Activated T-cell treated with anti-CD3 and anti-CD28 coated beads for 4 hours (primary cell): ENCODE data around the gene KIF26B.

ENCODE experiments used
- DNase-seq: peaks from one replicate; pipeline ENCODE4 v3.0.0-alpha.2; 2020

Gene KIF26B

DNA sequence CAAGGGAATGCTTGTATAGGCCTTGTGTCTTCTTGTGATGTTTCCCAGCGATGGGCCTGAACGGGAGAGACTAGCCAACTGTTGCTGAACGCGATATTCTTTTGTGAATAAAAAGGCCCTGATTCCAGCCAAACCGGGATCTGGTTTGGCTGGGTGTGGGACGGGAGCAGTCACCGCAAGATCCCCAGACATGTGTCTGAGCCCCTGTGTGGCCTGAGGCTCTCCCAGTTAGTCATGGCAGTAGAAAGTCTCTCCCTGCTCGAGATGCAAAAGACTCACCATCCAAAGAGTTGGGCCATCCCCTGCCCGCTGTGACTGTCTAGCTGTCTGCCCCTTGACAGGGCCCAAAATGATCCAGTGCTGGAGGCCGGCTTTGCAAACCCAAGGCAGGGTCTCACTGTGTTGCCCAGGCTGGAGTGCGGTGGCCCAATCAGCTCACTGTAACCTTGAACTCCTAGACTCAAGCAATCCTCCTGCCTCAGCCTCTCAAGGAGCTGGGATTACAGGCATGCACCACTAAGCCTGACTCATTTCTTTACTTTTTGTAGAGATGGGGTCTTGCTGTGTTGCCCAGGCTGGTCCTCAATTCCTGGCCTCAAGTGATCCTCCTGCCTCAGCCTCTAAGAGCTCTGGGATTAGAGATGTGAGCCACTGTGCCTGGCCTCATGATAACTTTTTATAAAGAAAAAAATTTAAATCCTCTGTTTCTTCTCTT, 56.4 kb downstream of the KIF26B start:
- DNase-seq: no peak

DNA sequence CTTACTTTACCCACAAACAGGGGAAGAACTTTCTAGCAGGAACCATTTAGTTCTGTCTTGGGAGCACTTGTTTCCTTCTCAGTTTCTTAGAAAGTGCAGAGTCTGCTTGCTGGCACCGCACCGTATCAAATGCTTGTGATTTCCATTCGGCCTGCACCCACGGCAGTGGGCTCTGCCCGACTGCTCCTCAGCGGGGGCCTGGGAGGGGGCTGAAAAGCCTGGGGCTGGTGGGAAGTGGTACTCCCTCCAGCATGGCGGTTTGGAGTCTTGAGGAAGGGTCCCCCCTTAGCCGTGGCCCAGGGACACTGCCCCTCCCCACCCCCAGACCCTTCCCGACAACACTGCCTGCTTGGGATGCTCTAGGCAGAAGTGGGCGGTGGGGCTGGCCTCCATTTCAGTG, 57.0 kb downstream of the KIF26B start:
- DNase-seq: no peak

DNA sequence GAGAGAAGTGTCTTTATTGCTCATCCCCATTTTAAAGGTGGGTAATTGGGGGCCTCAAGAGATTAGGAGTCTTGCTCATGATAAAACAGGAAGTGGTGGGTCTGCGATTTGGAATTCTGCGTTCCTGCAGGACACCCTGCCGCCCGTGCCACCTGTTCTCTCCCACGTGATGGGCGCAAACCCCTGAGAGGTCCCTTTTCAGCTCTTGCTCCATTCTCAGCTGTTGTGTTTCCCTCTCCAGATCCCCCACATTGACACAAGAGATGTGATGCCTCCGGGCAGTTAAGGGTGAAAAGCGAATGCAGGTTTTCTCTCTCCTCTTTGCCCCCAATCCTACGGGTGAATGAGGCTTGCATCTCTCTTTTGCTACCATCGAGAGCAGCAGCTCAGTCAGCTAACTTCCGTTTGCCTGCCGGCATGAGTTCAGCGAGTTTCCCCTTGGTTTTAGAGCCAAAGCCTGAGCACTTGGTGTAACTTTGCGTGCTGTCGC, 57.5 kb downstream of the KIF26B start:
- no peak for DNase-seq

DNA sequence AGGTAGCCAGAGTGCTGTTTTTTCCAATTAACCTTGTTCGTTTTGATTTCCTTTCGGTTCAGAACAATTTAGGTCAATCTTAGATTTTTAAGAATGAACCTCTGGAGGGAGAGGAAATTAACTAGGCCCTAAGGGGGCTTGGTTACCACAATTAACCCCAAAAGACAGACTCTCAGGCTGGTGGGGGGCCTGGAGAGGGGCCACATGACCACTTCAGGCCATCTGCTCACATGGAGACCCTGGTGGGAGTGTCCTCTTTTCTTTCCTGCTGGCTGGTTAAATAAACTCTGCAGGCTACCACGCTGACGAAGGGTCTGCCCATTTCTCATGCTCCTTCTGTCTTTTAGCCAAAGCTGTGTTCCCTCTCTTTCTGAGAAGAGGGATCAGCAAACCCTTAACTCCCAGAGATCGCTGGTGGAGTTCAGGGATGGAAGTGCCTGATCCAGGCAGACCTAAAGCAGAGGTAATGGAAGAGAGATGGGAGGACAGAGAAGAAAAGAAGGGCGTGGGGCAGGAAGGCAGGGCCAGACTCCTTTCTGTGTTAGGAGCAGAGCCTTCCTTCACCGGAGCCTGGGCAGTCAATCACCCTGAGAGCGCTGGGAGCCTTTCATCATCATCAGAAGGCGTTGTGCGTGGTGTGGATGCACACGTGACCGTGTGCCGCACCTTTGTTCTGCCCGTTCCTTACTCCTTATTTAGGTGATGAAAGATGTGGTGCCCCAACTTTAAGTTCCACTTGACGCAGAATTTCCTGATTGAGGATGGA, 58.5 kb downstream of the KIF26B start:
- DNase-seq: no peak

DNA sequence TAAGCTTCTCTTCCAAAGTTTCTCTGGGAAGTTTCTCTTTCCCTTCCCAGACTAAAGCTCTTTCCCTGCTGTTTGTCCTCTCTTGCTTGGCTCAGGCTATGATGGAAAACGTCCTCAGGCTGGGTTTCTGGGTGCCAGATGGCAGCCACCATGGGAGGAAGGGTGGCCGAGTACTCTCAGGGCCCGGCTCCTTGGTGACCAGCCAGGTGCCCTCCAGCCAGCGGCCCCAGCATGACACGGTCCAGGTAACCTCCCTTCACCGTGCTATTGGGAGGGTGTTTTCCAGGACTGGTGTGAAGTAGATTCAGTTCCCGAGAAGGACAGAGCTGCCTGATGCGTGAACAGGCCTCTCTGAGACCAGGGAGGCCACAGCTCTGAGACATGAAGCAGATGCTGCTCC, 60.3 kb downstream of the KIF26B start:
- no peak for DNase-seq

DNA sequence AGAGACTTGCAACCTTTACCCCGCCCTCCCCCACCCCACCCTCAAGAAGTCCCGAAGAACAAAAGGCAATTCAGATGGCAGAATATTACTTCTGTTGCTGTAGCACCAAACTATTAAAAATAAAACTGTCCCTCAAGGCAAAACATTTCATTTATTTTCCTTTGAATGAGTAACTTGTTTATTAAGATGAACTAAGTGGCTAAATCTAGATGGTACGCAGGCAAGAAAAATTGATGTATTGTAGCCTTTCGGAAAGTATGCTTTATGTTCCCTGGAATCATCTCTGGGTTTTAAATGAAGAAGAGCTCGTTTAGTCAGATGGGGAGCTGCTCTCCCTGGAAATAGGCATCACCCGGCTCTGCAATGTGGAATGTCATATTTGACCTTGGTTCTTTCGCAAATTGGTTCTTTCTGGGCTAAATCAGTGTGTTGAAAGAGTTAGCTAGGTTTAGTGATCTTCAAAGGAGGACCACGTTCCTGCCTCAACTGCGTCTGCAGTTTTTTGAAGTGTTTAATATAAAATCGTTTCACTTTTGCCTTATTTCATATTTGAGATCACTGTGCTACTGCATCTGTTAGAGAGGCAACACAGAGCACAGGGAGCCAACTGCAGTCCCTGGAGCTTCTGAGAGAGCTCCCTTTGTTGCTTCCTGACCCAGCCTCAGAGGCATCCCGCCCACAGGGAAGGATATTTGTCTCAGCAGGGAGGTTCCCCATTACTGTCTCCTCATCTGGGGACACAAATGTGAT, 61.8 kb downstream of the KIF26B start:
- no peak for DNase-seq

DNA sequence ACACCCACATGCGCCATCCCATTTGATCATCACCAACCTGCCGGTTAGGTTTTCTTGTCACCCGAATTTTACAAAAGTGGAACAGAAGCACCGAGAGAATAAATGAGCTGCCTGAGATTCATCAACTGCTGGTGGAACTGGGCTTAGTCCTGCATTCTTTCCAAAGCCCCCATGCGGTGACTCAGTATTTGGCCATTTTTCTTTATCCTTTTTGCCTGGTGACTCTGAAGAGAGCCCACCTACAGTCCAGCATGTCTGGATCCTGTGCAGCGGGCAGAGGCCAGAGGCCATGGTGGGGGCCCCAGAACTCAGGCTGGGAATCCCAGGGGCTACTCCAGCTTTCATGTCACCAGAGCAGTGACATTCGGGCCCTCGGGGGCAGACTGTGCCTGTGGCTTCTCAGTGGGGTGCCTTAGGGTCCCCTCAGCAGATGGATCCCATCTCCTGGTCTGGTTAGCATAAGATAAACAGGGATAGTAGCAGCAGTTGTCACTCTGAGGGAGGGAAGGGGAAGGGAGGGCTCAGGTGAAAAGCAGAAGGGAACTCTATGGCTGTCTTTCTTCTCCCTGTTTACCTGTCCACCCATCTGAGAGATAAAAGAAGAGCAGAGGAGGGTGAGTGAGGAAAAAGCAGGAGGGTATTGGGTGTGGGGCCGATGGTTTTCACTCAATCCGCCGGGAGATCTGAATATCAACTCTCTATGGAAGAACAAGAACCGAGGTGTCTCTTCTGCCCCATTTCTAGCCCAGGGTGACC, 63.2 kb downstream of the KIF26B start:
- no peak for DNase-seq

DNA sequence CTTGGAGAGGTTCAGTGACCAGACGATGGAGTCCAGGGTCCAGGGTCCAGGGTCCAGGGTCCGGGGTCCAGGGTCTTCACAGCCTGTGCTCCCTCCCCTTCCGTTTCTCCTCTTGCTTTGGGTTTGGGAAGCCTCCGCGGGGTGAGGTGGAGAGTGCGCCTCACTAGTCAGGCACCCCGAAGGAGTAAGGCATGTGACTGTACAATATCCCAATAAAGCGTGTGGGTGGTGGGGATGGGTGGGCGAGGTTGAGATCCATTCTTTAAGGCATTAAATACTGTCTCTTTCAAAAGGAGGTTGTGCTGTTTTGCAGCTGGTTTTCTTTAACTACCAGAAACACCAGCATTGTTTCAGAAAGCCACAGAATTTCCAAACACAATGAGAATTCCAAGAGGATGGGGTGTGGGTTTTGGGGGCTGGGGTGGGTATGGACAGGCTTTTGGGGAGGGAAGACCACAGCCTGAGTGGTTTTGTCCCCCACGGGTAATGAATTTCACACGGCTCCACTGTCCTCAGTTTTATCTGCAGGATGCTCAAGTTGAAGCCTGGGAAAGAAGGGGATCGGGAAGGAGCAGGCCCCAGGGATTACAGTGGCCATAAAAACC, 65.7 kb downstream of the KIF26B start:
- no peak for DNase-seq

DNA sequence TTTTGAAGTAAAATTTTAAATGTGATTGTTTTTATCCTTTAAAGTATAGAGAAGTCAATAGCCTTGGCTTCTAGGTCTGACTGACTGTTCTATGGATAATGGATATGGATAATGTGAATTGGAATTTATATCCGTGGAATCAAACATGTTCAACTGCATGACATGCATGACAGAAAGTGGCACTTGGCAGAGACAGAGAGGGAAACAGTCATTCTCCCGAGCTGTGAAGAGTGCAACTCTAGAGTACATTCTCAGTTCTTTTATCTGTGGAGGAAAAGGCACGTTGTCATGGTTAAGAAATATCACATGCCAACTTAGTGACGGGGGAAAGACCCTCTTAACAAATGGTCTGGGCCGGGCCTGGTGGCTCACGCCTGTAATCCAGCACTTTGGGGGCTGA, 67.0 kb downstream of the KIF26B start:
- DNase-seq: no peak

DNA sequence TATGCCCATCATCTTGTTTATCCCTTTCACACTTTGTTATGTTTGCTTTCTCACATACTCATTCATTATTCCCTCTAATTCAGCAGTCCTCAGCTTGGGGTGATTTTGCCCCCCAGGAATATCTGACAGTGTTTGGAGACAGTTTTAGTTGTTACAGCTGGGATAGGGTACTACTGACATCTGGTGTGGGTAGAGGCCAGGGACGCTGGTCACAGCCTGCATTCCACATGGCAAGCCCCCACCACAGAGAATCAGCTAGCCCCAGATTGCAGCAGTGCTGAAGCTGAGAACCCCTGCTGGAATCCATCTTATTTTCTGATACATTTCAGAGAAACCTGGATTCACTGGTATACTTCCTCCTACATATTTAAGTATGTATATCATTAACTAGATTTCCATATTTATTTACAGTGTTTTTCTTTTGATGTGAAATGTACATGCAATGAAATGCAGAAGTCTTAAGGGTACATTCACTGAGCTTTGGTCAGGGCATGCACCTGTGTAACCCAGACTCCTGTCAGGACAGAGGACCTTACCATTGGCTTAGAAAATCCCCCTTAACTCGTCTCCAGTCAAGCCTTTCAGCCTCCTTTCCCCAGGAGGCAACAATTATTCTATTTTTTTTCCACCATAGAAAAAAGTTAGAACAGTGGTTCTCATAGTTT, 68.3 kb downstream of the KIF26B start:
- no peak for DNase-seq

DNA sequence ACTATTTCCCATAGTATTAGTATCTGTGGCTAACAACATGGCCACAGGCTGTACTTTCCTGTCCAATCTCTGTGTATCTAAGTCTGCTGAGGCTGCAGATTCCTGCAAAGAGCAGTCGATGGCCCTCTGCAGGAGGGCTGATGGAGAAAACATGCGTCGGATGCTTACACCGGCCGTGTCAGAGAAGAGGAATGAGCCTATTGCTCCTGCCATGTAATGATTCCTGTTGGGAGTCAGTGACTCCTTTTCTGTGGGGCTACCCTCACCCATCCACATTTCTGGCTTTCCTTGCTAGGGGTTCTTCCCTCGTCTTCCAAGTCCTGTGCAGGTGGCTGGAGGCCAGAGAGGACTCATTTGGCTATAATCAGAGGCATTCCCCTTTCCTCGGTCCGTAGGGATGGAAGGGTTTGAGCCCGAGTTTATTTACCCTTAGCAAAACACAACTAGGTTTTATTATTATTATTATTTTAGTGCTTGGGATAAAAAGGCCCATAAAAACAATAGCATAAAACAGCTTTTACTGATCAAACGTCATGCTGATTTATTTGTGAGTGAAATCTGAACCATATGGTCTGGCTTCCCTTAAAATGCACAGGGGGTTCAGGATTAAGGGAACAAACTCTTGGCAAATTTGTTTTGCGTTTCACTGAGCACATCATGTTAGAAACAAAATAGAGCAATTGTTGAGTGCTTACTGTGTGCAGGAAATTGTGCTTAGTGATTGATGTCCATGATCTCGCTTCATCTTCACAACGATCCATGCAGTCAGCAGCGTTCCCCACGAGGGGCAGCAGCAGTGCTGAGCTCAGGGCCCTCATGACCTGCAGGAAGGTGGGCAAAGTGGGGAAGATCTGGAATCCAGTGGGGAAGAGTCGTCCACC, 70.8 kb downstream of the KIF26B start:
- DNase-seq: no peak

DNA sequence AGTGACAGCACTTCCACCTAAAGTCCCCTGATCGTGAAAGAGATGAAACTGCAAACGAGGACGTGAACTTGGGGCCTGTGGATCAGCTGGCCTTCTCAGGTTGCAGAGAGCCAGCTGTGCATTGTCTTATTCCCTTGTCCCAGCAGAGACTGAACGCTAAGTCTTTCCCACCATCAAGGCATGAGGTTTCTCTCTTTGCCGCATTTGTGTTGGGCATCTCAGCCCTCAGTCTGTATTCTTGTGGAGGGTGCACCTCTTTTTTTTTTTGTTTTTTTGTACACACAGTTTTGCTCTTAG, 71.4 kb downstream of the KIF26B start:
- no peak for DNase-seq

DNA sequence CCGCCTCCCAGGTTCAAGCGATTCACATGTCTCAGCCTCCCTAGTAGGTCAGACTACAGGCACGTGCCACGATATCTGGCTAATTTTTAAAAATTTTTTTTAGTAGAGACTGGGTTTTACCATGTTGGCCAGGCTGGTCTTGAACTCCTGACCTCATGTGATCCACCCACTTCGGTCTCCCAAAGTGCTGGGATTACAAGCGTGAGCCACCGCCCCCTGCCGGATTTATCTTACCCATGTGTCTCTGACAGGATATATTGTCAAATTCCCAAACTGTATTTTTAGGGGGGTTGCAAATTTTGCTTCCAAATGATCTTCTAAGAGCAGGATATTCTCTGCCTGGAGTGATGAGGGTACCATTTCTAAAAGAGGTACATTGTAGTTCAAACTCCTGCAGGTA, 74.3 kb downstream of the KIF26B start:
- DNase-seq: no peak

DNA sequence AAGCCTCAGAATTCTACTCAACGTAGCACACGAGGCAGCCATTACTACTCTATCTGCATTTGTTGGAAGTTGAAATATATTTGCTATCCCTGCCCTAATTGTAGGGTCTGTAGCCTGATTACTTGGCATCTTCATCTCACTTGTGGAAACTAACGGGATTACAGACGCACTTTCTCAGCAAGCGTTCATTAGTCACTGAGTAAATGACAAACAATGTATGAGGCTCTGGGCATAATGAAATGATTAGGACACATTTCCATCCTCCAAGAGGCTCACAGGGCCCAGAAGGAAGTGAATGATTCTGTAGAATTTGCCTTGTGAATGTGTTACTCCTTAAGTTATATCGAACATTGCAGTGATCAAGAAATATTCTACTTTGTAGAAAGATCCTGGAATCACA, 78.1 kb downstream of the KIF26B start:
- no peak for DNase-seq

DNA sequence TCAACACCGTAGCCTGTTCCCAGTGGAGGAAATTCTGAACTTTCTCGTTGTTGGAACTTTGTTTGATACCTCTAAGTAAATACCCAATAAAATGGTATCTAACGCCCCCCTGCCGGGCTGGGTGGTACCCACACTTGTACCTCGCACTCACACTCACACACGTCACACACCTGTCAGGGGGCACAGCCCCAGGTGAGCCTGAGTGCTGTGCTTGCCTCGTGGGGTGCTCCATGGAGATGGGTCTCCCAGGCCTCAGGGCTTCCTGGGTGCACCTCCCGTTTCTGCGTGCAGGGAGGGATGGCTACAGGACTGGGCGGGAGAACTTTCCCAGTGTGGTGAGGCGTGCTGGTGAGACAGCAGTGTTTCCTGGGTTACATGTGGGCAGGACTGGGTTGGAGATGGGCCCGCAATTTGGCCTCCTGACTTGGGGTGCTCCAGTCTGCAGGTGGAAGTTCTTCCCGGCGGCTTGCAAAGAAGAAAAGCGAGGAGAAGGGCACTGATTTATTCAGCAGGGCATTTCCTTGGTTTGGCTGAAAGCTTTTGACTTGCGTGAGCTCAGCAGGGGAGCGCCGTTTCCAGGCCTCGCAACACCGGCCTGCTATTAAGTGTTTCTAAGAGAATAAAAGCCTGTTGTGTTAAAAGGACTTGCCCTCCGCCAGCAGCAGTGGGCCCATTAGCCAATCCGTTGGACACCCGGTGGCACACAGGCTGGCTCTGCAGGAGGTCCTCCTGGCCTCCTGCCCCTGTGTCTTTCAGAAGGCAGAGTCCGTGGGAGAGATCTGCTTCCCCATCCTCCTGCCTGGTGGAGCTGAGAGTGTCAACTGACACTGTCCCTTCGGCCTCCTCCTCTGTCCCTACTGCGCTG, 79.7 kb downstream of the KIF26B start:
- DNase-seq: no peak

DNA sequence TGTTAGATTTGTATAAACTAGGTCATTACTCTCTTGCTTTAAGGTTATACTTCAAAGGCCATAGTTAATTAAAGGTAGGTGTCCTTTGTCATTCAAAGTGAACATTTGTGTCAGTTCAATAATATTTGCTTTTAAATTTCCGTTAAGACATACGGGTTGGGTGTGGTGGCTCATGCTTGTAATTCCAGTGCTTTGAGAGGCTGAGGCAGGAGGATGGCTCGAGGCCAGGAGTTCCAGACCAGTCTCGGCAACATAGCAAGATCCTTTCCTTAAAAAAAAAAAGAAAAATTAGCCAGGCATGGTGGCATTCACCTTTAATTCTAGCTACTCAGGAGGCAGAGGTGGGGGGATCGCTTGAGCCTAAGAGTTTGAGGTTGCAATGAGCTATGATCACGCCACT, 80.4 kb downstream of the KIF26B start:
- DNase-seq: no peak

DNA sequence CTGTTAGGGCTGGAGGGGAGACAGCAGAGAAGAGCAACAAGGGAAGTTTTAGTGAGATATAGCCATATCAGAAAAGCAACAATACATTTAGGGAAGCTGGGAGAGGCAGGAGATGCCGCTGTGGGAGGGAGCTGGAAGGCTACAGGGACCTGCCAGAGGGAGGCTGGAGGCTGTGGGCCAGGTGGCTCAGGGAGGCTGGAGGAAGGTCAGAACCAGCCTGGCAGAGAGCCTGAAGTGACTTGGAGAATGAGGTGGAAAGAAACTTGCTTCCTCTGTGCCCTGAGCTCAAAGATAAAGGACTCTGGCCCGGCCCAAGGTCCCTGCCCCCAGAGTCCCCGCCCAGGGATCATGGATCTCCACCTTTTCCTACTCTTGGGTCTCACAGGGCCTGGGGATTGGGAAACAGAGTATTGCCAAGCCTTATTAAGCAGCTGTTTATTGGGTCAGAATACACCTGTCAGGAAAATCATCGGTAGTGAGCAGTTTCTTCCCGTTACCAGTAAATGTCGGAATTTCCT, 85.9 kb downstream of the KIF26B start:
- DNase-seq: no peak

DNA sequence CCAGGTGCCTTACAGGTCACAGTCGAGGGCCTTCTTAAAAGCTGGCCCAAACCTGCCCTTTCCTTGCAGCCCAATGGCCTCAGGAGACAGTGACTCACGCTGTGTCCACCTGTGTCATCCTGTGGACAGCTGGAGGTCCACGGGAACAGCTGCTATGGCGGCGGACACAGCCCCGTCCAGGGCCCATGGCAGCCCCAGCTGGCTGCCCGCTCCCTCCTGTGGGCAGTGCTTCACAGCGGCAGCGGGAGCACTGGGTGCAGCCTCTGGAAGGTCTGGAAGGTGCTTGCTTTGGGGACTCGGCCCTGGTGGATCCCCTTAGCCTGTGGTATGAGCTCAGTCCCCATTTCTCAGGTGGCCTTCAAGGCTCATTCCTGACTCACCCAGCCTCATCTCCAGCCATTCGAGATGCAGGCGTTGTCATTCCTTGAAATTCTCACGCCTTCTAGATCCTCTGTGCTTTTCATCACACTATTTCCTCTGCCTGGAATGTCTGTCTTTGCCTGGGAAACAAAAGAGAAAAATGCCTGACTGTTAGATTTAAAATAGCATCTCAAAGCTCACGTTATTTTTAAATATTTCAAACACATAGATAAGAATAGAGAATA, 86.8 kb downstream of the KIF26B start:
- no peak for DNase-seq

DNA sequence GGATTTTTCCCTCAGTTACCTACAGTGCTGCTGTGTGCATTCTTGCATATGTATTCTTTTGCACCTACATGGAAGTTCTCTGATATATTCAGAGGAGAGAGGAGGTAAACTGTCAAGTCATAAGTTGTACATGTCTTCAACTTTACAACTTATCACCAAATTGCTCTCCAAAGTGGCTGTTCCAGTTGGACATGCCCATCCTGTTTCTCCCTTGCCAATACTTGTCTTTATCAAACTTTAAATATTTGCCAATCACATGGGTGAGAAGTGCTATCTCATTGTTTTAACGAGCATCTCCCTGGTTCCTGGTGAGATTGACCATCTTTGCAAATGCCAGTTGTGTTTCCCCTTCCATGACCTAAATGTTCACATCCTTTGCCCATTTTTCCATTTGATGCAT, 88.2 kb downstream of the KIF26B start:
- no peak for DNase-seq
